Activated CD8-positive, alpha-beta T cell treated with anti-CD3 and anti-CD28 coated beads for 36 hours (primary cell): ENCODE data around the gene EYS. TPM values are rescaled to one million over a fixed set of nuclear protein-coding genes. Genes with fewer than 3 reads are reported as not detected.

ENCODE experiments used
- ATAC-seq: fragments of 200-7000 bp; cut with Tn5 transposase; one replicate; pipeline ENCODE4 v1.10.0; 2021; ENCODE audit warnings: mild to moderate bottlenecking, moderate library complexity
- CTCF ChIA-PET: fragments of 350-600 bp; sonication (Branson Sonifier 250); formaldehyde crosslinking; loops from one replicate; lab custom pipeline; 2021; ENCODE audit warnings: antibody characterized with exemption; lab: Charles Lee
- POLR2A ChIA-PET: fragments of 350-600 bp; sonication (Branson Sonifier 250); formaldehyde crosslinking; loops from one replicate; lab custom pipeline; 2021; ENCODE audit warnings: antibody characterized with exemption; lab: Charles Lee
- DNase-seq: peaks from one replicate; pipeline ENCODE4 v3.0.0-alpha.2; 2020
- H3K27ac Mint-ChIP-seq: one replicate; pipeline ENCODE4 v1.8.0; 2021; ENCODE audit warnings: mild to moderate bottlenecking, mixed read lengths
- H3K27me3 Mint-ChIP-seq: one replicate; pipeline ENCODE4 v1.8.0; 2021; ENCODE audit warnings: mixed read lengths
- H3K36me3 Mint-ChIP-seq: one replicate; pipeline ENCODE4 v1.8.0; 2021; ENCODE audit warnings: low read depth, mixed read lengths
- H3K4me1 Mint-ChIP-seq: one replicate; pipeline ENCODE4 v1.8.0; 2021; ENCODE audit warnings: low read depth, mixed read lengths
- H3K4me3 Mint-ChIP-seq: one replicate; pipeline ENCODE4 v1.8.0; 2021; ENCODE audit warnings: mild to moderate bottlenecking, moderate library complexity, mixed read lengths
- H3K9me3 Mint-ChIP-seq: one replicate; pipeline ENCODE4 v1.8.0; 2021; ENCODE audit warnings: mixed read lengths
- intact Hi-C: fragments of 100-400 bp; cut with micrococcal nuclease; formaldehyde crosslinking; loops from one replicate; pipeline ENCODE4 v1.10.0; 2022
- total RNA-seq, 2 experiments: library from RNA; stranded (reverse); gene quantifications; one replicate each; pipeline ENCODE4 v1.2.3, GENCODE V29; 2021
- TF ChIP-seq, protein P1 (sequence below): fragments of 200-600 bp; IDR thresholded peaks from one replicate; pipeline ENCODE4 v1.8.0; 2022; ENCODE audit warnings: antibody characterized with exemption, mild to moderate bottlenecking

Gene EYS
- total RNA-seq, 2 experiments from 2014 or later, result not detected

DNA sequence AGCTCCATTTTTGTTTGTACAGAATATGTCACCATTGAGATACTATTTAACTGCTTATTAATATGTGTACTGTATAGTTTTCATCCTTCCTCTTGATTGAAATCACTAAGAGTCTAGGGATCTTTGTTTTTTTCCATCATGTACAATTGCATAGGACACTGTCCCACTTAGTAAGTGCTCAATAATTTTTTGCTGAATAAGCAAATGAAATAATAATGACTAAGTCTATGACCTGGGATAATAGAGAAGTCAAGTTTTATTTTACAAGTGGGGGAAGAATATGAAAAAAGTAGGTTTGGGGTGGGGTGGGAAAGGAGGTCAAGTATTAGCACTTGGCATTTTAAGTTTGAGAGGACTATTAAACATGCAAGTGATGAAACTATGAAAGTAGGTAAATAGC is 4.5 kb upstream of the EYS start:
- no peak for ATAC-seq
- H3K4me3 Mint-ChIP-seq, result no peak overlapping the region
- CTCF ChIA-PET, result no interaction called here

DNA sequence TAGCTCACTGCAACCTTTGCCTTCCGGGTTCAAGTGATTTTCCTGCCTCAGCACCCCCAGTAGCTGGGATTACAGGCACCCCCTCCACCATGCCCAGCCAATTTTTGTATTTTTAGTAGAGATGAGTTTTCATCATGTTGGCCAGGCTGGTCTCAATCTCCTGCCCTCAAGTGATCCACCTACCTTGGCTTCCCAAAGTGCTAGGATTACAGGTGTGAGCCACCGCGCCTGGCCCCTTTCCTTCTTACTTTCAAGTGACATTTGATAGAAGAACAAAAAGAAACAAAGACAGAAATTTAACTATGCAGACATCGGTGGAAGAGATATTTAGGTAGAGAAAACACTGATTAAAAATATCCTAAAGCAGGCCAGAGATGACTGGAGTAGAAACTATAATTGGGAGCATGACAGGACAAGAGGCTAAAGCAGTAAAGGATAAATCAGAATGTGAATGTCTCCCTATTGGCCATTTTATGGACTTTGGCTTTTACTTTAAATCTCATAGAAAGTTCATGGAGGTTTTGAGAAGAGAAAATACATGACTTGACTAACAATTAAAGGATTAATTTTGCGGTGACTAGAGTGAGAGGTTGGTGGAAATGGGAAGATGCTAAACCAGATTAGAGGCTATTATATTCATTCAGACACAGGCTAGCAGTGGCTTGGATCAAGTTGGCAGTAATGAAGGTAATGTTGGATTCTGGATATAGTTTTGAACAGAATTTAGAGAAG is 2.2 kb upstream of the EYS start:
- ChIA-PET CTCF (no interaction called here), POLR2A (no interaction called here)
- Mint-ChIP-seq H3K27me3 (no peaks in the 10 kb centered on the region), H3K36me3 (no peaks in the 10 kb centered on the region), H3K4me3 (no peak overlapping the region), H3K27ac (no peak overlapping the region), H3K4me1 (no peaks in the 10 kb centered on the region), H3K9me3 (peaks cover 2% of the 10 kb centered on the region)
- ATAC-seq, result no peak
- DNase-seq, result no peak
- intact Hi-C loops, result no loop called here
- TF ChIP-seq, protein P1, sequence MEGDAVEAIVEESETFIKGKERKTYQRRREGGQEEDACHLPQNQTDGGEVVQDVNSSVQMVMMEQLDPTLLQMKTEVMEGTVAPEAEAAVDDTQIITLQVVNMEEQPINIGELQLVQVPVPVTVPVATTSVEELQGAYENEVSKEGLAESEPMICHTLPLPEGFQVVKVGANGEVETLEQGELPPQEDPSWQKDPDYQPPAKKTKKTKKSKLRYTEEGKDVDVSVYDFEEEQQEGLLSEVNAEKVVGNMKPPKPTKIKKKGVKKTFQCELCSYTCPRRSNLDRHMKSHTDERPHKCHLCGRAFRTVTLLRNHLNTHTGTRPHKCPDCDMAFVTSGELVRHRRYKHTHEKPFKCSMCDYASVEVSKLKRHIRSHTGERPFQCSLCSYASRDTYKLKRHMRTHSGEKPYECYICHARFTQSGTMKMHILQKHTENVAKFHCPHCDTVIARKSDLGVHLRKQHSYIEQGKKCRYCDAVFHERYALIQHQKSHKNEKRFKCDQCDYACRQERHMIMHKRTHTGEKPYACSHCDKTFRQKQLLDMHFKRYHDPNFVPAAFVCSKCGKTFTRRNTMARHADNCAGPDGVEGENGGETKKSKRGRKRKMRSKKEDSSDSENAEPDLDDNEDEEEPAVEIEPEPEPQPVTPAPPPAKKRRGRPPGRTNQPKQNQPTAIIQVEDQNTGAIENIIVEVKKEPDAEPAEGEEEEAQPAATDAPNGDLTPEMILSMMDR, result no peak

More for the DNA sequence above, 4.5 kb upstream of the EYS start:
- Mint-ChIP-seq H3K27me3 (no peaks in the 10 kb centered on the region), H3K4me1 (no peaks in the 10 kb centered on the region), H3K27ac (no peak overlapping the region), H3K9me3 (peaks cover 4% of the 10 kb centered on the region), H3K36me3 (no peaks in the 10 kb centered on the region)
- TF ChIP-seq, protein P1, result no peak
- no peak for DNase-seq
- POLR2A ChIA-PET, result no interaction called here
- intact Hi-C loops, result no loop called here

DNA sequence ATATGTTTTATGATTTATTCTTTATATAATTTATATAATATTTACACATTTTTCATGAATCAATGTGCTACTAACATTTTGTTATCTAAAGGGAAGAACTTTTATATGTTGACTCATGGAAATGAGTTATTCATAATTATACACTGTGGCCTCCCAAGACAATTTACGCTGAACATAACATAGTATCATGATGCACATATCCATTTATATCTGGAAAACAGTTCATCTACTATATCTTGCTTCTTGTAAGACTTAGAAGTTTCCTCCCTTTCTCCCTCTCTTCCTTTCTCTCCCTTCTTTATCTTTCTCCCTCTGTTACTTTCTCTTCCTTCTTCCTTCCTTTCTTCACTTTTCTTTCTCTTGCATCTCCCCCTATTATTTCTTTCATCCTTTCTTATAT is 1.1 kb upstream of the EYS start:
- TF ChIP-seq, protein P1, result no peak
- intact Hi-C loops, result no loop called here
- H3K9me3 Mint-ChIP-seq, result peaks cover 2% of the 10 kb centered on the region
- H3K27me3 Mint-ChIP-seq, result no peaks in the 10 kb centered on the region
- H3K4me3 Mint-ChIP-seq, result no peak overlapping the region
- ChIA-PET CTCF (no interaction called here), POLR2A (no interaction called here)
- H3K27ac Mint-ChIP-seq, result no peak overlapping the region
- ATAC-seq (no peak), DNase-seq (no peak)
- no peaks in the 10 kb centered on the region for H3K4me1 Mint-ChIP-seq
- no peaks in the 10 kb centered on the region for H3K36me3 Mint-ChIP-seq

DNA sequence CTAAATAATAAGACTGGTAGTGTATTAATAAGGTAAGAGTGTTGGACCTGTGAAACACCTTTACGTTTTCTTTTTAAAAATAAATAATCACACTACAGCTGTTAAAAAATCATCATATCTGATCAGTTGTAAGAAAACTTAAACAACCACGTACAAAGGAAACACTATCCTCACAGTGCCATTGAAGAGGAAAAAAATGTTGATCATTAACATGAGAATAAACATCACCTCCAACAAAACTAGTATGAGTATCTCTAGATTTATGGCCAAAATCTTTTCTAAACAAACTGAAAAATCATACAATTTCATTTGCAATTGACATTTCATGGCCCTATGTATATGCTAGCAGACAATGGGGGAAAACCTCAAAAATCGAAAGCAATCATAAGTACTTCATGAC is 590 bp downstream of the EYS start:
- H3K4me1 Mint-ChIP-seq, result no peaks in the 10 kb centered on the region

DNA sequence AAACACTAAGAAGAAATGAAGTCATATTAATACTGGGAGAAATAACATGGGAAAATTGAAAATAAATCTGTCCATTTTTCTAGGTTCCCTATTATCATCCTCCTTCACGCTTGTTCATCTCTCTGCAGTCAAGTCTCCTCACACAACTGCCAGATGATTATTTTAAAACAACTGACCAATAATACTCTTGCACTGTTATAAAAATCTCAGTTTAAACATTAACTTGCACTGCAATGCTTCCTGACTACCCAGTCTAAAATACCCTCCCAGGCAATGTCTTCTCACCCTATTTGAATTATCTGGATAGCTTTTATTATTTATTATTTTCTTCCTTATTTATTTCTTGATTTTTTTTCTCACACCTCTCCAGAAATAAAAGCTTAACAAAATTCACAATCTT is 5.7 kb downstream of the EYS start:
- CTCF ChIA-PET, result no interaction called here
- no peak for DNase-seq
- H3K36me3 Mint-ChIP-seq, result no peaks in the 10 kb centered on the region
- TF ChIP-seq, protein P1, result no peak
- no peak overlapping the region for H3K27ac Mint-ChIP-seq
- no peak for ATAC-seq
- intact Hi-C loops, result no loop called here
- no peaks in the 10 kb centered on the region for H3K4me1 Mint-ChIP-seq
- H3K27me3 Mint-ChIP-seq, result no peaks in the 10 kb centered on the region
- no peak overlapping the region for H3K4me3 Mint-ChIP-seq
- POLR2A ChIA-PET, result no interaction called here
- H3K9me3 Mint-ChIP-seq, result peaks cover 15% of the 10 kb centered on the region

More for the DNA sequence above, 590 bp downstream of the EYS start:
- H3K36me3 Mint-ChIP-seq, result no peaks in the 10 kb centered on the region
- intact Hi-C loops, result no loop called here
- no peak for DNase-seq
- H3K27me3 Mint-ChIP-seq, result no peaks in the 10 kb centered on the region
- ChIA-PET CTCF (no interaction called here), POLR2A (no interaction called here)
- H3K4me3 Mint-ChIP-seq, result no peak overlapping the region
- ATAC-seq, result no peak
- TF ChIP-seq, protein P1, result no peak
- H3K27ac Mint-ChIP-seq, result no peak overlapping the region
- peaks cover 4% of the 10 kb centered on the region for H3K9me3 Mint-ChIP-seq
